GM19324 (cell line): ENCODE measurements around the gene PITPNC1.
"Not testable (repeated sequence)": the region's sequence is repeated elsewhere in the genome, so short reads cannot be mapped to it uniquely, and the experiment has no call there.

Experiments used
- ATAC-seq: cut with Tn5 transposase; IDR thresholded peaks from one replicate; pipeline ENCODE4 v1.9.1; 2021; ENCODE audit warnings: mild to moderate bottlenecking, moderate library complexity; ENCODE audit not compliant: unreplicated experiment, low FRiP score

The PITPNC1 gene

DNA sequence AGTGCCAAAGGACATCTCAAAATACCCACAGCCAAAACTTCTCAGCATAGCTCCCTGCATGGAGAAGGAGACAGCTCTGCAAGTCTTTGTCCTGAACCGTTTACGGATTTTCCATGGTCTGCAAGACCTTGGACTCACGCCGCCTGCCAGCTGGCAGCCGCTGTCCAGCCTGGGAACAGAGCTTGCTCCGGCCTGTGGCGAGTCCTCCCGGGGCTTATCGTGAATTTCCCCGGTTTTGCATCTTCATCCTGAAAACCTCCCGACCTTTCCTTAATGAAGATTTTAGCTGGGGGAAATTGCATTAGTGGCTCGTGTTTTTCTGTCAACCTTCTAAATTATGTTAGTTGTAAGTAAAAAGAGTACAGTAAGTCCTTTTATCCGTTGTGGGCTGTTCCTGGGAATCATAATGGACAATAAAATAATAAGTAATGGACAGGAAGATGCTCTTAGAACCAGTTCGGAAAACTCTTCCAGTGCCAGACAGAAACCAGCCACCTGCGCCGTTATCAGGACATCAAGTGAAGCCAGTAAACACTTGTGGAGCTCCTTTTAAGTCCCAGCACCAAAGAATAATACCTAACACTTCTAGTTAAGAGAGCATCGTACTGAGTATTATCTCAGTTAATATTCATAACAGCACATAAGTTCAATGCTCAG, 228.3 kb downstream of the PITPNC1 start:
- no peak for ATAC-seq

DNA sequence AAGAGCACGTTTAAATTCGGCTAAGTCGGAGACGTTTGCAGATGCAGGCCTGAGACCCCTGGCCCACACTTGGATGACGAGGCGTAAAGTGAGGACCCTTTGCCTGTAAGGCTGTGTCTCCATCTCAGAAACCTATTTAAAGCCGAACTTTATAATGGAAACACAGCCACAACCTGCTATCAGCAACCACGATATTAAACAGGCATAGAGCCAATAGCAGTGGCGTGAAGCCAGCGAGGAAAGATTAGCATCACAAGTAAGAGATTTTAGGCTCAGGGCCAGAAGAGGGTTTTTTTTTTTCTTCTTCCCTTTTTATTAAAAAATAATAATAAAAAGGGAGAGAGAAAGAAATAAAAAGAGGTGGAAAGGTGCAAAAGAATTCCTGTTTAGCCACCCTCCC, 229.4 kb downstream of the PITPNC1 start:
- ATAC-seq: no peak

DNA sequence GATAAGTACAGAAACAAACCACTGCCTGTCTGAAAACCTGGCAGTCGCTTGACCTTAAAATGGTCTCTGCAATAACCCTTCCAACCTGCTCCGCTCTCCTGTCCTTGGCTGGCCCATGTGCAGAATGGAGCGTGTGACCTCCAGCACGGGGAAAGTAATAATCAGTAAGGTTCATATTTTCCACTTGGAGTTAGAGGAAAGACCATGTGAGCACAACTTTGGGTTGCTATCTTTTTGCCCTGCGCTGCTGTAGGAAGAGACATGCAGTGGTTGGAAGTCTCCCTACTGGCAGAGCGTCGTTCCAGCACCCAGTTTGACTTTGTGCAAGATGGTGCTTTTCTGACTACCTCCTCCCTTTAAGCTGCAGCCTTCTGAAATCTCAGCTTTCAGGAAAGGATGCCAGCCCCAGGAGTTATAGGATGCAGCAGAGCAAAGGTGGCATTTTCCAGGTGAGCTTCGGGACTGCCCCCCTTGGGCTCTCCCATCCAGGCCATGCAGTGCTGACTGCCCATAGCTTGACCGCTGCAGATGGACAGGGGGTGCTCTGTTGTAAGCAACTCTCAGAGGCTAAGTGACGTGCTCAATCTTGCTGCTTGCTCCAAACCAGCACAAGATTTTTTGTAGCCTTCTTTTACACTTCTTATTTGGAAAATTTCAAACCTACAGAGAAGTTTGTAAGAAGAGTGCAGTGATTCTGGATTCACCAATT, 230.0 kb downstream of the PITPNC1 start:
- ATAC-seq: no peak

DNA sequence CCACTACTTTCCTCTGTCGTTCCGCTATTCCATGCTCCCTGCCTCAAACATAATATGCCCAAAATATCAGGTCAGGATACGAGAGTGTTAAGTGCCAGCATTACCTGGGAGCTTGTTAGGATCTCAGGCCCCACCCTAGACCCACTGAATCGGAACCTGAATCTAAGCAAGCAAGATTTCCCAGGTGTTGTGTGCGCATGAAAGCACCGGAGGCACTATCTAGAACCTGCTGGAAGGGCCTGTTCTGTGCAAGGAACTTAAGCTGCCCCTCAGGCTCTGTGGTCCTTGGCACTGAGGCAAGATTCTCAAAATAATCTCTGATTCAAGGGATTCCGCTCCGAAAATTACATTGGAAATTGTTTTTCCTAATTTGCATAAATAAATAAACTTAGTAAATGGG, 233.0 kb downstream of the PITPNC1 start:
- ATAC-seq: no peak

DNA sequence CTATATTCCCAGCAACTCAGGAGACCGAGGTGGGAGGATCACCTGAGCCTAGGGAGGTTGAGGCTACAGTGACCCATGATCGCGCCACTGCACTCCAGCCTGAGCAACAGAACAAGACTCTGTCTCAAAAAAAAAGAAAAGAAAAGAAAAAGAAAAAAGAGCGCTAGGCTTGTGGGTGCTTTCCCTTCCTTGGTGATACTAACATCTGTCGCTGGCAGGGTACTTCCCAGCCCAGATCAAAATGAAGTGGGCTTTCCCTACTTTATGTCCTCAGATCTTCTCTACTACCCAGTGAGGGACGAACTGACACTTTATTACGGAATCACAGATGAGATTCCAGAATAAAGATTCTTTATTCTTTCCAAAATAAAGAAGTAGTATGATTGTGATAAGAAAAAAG, 236.9 kb downstream of the PITPNC1 start:
- no peak for ATAC-seq

DNA sequence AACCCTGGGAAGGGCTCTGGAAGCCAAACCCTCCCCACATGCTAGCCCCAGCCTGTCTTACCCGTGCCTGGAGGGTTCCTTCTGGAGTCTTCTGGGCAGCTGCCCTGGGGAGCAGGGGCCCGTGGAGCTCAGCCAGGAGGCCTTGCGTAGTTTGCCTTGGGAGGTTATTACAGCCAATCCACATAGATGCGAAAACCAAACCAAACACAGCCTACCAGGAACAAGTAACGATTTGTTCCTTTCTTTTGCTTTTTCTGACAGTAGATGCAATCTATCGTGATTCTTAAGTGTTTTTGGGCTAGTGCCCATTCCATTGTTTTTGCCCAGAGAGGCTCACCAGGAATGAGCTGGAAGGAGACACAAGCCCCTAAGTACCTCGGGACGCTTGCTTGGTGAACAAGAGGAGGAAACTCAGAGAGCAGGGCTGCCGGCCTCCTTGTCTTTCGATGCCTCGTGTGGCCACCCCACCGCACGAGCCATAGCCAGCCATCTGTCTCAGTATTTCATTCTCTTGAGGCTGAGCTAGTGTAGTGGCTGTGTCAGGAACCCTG, 238.0 kb downstream of the PITPNC1 start:
- ATAC-seq: no peak

DNA sequence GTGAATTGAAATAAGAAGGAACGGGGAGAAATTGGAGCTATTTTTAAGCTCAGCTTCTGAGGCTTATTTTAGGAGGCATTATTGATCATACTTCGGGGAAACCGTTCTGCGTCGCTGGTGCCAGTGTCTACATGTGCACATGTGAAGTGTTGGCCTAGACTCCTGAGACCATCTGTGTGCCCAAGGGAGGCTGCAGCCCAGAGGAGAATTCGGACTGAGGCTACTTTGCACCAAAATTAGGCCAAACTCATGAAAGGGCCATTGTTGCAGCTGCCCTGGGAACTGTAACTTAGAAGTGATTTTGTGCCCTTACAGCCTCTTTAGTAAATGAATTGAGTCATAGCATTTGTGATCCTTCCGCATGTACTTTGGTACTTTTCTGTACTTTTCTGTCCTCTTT, 238.7 kb downstream of the PITPNC1 start:
- ATAC-seq: no peak

DNA sequence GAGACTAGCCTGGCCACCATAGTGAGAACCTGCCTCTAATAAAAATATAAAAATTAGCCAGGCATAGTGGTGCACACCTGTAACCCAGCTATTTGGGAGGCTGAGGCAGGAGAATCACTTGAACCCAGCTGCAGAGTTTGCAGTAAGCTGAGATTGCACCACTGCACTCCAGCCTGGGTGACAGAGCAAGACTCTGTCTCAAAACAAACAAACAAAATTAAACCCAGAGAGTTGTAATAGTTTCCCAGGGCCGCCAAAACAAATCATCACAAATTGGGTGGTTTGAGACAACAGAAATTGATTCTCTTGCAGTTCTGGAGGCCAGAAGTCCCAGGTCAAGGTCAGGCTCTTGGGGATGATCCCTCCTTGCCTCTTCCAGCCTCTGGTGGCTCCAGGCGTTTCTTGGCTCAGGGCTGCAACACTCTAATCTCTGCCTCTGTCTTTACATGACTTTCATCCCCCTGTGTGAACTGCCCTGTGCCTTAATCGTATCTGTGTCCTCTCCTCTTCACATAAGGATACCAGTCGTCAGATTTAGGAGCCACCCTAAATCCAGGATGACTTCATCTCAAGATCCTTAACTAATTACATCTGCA, 240.3 kb downstream of the PITPNC1 start:
- ATAC-seq: no peak

DNA sequence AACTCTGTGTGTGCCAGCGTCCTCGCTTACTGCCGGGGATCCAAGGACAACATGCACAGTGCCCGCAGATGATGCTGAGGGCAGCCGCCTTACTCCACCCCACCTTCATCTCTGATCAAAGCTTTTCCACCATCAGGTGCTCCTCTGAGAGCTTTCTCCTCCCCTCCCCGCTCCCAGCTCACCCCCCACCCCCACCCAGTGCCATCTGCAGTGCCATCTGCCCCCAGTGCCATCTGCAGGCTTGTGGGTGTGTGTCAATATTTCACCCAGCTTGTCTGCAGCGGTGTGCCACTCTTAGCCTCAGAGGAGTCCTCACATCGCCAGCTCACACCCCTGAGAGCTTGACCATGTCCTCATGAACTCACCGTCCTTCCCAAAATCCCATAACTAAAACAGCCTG, 242.5 kb downstream of the PITPNC1 start:
- ATAC-seq: no peak

DNA sequence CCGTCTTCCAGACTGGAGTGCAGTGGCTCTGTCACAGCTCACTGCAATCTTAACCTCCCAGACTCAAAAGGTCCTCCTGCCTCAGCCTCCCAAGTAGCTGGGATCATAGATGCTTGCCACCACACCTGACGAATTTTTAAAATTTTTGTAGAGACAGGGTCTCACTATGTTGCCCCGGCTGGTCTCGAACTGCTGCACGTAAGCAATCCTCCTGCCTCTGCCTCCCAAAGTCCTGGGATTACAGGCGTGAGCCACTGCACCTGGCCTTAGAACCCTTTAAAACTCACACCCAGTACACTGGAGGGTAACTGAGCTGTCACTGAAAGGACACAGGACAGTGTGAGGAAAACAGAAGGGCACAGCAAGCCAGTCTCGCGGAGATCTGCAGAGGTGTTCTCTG, 243.0 kb downstream of the PITPNC1 start:
- no peak for ATAC-seq

DNA sequence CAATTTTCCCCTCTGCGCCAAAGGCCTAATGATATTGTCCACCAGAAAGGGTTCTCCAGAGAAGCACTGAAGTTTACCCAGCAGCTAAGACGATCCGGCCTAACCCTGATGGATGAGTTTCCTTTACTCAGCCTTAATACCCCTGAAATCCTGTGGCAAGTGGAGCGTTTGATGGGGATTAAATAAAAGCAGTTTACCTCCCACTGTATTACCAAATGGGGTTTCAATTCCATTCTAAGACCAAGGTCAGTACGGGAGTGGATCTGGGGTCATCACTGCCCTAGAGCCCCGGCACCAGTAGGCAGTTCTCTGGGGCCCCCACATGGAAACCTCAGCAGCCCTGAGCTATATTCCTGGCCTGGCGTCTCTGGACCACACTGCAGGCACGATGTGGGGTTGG, 243.6 kb downstream of the PITPNC1 start:
- no peak for ATAC-seq

DNA sequence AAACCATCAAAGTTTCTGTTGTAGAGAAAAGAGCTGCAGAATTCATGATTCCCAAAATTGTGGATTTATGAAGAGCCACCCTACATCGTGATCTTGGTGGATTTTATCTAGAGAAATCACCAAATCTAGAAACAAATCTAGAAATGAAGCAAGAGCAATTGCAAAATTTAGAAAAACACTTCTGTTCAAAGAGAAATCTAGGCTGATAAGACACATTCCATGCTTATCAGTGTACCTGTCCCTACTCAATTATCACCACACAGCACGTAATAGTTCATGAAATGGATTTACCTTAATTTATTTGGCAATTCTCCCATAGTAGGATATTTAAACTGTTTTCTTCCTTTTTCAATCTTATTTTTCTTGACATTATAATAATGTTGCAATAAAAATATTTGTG, 246.7 kb downstream of the PITPNC1 start:
- ATAC-seq: no peak

DNA sequence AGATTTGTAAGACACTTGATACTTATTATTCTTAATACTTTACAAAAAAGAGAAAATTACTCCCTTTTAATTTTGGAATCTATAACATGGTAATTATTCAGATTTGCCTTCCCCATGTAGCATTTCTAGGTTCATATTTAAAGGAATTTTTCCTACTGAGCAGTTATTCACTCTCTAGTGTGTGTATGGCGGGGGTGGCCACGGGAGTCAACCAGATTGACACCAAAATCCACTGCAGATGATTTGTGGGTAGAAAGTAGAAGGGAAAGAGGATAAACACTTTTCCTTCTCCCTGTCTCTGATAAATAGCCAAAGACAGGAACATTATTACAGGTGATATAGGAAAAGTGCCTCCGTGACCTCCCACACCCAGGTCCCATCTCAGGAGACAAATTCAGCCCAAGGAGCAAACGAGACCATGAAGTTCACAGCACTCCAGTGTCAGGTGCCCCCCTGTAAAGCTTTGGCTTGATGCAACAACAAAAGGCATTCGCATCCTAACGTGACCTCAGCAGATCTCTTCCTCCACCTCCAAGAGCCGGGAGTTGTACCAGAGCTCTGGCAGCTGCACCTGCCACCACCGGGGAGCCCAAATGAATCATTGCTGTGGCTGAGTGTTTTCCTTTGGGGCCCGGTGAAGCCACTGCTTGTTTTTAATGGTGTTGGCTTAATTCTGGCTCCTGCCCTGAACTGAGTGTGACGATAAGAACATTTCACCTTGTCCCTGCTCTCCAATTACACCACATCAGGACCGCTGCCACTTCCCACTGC, 248.0 kb downstream of the PITPNC1 start:
- no peak for ATAC-seq

DNA sequence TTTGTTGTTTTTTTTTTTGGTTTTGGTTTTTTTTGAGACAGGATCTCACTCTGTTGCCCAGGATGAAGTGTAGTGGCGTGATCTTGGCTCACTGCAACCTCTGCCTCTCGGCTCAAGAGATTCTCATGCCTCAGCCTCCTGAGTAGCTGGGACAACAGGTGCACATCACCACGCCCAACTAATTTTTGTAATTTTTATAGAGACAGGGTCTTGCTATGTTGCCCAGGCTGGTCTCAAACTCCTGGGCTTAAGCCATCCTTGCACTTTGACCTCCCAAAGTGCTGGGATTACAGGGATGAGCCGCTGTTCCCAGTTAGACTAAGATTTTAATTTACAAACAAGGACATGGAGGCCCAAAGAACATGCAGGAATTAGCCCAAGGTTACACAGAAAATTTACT, 248.9 kb downstream of the PITPNC1 start:
- no peak for ATAC-seq

DNA sequence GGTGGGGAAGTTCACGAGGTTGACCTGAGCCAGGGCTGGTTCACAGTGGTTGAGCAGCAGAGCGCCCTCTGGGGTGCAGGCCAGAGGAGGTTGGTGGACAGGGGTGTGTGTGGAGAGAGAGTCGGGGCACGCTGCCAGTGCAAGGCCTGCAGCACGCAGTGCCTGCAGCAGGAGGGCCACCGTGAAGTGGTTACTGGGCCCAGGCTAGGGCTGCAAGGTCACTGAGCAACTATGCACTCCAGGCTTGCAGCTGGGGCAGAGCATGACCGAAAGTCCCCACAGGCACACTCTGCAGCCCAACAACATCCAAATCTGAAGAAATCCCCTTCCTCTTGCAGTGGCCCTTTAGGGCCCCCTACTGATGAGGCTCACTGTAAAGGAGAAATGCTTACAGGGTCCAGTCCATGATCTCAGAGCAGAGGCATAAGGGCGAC, 251.5 kb downstream of the PITPNC1 start:
- no peak for ATAC-seq

DNA sequence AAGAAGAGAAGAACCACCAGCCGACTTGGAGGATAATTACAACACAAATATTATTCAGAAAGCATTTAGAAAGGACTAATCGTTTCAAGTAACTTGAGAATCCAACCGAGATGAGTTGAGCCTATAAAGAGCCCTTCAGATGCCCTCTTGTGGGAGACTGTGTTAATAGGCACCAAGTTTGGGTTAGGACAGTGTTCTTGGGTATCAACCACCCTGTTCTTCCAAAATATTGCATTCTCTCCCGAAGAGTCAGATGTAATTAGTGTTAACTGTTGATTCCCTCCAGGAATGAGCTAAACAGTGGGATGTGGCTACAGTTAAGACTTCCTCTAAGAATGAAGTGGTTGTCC, 252.9 kb downstream of the PITPNC1 start:
- ATAC-seq: no peak

DNA sequence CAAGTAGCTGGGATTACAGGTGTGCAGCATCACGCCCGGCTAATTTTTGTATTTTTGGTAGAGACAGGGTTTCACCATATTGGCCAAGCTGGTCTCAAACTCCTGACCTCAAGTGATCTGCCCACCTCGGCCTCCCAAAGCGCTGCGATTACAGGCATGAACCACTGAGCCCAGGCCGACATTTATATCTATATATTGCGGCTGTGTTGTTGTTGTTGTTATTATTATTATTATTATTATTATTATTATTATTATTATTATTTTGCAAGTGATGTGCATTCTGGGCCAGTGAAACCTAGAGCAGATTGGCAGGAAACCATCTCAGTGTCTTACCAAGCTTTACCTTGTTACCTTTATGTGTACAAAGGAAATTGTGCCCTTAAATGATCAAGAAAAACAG, 253.8 kb downstream of the PITPNC1 start:
- ATAC-seq: not testable (repeated sequence)

DNA sequence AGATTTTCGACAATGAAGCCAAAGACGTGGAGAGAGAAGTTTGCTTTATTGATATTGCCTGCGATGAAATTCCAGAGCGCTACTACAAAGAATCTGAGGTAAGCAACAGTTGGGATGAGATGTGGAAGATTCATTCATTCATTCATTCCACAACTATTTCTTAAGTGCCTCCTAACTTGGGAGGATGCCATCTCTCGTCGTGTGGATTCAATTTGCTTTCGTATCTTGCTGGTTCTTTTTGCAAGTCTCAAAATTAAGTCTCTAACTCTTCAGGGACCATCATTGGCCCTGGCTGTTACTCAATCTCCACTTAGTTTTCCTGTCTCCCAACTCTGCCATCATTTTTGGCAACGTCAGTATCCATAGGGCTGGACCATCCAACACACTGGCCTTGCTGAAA, 255.1 kb downstream of the PITPNC1 start:
- no peak for ATAC-seq

DNA sequence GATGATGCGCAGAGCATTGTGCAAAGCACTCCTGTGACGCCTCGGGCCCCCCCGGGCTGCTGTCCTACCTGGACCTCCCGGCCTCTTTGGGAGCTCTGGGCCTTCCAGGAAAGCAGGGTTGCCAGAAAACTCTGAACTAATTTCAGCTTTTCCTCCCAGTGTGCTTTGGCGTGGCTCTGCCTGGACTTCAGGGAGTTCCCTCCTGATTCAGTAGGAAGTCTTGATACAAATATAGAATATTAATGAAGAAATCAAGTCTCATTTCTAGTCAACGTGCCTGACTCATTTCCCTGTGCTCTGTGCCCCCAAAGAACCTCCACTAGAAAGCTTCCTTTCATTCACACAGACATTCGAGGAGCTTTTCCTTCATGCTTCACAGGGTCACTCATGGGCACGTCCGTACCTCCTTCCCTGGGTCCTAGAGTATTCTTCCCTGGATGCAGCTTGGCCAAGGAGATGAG, 256.7 kb downstream of the PITPNC1 start:
- no peak for ATAC-seq

DNA sequence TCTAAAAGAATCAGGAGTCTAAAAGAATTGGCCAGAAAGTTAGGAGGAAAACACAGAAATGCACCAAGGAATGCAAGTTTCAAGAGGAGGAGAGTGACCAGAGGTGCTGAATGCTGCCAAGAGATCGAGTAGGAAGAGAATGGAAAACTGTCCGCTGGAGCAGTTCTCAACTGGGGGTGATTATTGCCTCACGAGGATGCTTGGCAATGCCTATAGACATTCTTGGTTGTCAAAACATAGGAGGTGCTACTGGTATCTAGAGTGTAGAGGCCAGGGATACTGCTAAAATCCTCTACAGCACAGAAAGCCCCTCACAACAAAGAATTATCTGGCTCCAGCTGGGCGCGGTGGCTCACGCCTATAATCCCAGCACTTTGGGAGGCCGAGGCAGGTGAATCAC, 258.6 kb downstream of the PITPNC1 start:
- no peak for ATAC-seq

DNA sequence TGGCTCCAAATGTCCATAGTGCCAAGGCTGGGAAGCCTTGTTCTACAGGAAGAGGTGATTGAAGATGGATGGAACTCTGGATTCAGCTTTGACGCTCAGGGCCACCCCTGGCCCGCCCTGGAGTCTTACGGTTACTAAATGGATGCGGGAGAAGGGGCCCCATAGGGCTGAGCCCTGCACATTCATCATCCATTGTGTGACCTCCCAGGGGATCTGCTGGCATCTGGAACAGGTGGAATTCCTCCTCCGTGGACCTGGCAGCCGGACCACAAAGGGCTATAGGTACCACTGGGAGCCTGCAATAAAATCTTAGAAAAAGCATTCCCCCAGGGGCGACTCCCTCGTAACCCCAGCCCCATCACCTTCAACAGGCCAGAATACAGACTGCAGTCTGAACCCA, 259.2 kb downstream of the PITPNC1 start:
- ATAC-seq: no peak
